NCI-H2107 treated with DMSO at 0.1 percent for 48 hours (cell line): ENCODE results near the gene GPR17.

Source experiments
- DNase-seq: peaks from one replicate; lab custom pipeline; 2025; ENCODE audit not compliant: unreplicated experiment; lab: John Stamatoyannopoulos, UW

GPR17 gene

DNA sequence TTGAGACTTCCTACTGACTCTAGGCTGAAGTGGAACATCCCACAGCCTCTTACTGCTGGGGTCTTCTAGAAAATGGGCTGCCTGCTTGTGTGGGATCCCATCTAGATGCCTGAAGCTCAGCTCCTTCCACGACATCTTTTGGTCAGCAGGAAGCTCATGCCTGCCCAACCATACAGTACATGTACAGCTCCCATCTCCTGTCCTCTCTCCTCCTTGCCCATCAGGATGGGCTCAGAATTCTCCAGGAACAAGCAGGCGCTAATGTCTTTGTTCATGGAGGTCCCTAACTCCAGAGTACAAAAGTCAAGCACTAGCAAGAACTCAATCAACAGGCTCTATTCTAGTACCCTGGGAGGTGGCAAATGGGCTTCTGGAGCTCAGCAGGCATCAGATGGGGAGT is 31.7 kb upstream of the GPR17 start:
- DNase-seq: no peak

DNA sequence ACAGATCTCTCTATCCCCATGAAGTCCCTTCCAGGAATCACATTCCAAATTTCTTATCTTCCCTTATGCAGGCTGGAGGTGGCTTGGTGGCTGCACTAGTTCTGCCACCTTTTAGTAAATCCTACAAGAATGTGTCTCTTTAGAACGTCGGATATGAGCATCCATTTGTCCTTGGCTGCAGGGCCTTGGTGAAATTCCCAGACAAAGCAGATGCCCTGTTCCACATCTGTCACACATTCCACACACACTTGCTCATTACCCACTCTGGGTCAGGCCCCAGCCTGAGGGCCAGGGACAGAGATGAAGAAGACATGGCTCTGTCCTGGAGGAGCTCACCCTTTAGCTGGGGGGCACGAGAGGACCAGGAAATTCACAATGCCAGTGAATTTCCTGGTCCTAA is 31.2 kb upstream of the GPR17 start:
- no peak for DNase-seq

DNA sequence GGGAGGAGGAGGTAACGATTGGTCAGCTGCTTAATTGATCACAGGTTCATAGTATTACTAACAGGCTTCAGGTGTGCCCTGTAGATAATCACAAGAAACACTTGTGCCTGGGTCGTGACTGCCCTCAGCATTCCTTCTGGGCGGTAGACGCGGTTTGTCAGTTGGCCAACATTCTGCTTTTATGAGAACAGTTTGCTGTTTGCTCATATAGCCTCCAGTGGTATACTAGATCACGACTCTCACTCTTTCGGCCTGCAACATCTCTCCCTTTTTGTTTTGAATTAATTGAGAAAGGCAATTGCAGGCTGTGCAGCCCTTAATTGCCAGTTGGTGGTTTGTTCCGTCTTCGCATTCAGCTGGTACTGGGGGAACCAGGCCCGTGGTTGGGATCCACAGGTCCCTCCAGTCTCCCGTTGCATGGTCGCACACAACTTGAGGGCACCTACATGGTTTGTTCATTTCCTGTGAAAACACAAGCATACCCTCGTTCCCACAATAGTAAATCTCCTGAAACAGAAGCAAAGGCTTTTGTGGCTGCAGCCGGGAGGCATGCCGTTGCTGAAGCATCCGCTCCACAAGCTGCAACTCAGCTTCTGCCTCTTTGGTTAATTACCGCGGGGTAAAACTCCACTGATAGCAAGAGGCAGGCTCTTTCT is 30.3 kb upstream of the GPR17 start:
- DNase-seq: no peak

DNA sequence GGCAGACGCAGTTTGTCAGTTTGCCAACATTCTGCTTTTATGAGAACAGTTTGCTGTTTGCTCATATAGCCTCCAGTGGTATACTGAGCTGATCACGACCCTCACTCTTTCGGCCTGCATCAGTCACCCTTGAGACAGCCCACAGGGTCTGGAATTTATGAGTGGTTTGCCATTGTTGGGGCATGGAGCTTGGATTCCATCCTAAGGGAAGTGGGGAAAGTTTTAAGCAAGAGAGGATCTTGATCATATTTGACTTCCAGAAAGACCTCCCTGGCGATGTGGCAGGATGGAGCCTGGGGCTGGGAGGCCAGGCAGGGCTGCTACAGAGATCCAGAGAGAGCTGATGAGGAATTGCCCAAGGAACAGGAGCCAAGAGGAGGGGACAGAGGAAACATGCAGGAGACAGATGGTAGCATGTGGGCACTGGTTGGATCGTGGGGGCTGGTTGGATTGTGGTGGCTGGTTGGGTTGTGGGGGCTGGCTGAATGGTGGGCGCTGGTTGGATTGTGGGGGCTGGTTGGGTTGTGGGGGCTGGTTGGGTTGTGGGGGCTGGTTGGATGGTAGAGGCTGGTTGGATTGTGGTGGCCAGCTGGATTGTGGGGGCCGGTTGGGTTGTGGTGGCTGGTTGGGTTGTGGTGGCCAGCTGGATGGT is 27.3 kb upstream of the GPR17 start:
- DNase-seq: no peak

DNA sequence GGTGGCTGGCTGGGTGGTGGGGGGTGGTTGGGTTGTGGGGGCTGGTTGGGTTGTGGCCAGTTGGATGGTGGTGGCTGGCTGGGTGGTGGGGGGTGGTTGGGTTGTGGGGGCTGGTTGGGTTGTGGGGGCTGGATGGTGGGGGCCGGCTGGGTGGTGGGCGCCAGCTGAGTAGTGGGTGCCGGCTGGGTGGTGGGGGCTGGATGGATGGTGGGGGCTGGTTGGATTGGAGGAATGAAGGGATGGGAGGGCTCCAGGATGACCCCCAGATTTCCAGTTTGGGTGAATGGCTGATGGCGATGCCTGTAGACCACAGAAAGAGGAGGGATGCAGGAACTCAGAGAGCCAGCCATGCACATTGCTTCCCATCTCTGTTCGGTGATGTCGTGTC is 26.8 kb upstream of the GPR17 start:
- no peak for DNase-seq

DNA sequence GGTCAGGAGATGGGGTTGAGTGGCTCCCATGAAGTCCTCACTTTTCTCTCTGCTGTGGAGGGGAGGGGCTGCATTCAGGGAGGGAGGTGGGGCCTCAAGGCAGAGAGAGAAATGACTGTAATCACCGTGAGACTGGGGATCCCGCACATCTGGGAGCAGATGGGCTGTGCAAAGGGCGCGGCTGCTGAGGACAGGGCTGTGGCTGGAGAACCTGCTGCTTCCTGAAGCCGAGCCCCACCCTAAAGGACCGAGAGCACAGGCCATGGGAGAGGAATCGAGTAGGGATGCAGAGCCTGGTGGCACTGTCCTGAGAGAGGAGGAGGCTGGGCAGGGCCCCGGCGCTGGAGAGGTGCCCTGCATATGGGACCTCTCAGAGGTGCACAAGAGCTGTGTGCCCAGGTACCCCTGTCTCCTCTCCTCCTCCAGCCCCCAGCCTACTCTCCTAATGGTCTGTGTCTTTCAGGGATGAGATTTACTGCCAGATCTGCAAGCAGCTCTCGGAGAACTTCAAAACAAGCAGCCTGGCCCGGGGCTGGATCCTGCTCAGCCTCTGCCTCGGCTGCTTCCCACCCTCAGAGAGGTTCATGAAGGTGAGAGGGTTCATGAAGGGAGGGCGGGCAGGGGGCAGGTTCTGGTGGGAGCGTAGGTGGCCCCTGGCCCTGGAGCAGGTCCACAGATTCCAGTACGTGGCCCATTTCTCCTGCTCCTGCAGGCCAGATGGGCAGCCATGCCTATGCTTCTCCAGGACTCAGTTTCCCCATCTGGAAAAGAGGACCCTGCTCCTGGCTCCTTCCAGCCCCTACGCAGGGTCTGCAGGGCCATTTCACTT is 25.9 kb upstream of the GPR17 start:
- no peak for DNase-seq

DNA sequence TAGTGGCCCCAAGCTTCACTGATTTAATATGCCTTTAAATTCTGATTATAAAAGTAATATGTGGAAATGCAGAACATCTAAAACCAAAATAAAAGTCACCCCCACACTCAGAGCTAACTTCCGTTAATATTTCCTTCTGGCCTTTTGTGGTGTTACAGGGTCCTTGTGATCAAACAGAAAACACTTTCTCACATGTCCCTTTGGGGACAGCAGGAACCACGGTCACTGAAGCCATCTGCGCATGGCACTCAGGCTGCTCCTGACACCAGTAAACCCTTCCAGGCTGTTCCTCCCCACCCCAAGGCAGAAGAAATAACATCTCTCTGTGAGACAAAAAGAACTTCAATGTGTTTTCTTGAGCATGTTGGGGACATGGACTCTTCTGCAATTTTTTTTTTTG is 25.1 kb upstream of the GPR17 start:
- no peak for DNase-seq

DNA sequence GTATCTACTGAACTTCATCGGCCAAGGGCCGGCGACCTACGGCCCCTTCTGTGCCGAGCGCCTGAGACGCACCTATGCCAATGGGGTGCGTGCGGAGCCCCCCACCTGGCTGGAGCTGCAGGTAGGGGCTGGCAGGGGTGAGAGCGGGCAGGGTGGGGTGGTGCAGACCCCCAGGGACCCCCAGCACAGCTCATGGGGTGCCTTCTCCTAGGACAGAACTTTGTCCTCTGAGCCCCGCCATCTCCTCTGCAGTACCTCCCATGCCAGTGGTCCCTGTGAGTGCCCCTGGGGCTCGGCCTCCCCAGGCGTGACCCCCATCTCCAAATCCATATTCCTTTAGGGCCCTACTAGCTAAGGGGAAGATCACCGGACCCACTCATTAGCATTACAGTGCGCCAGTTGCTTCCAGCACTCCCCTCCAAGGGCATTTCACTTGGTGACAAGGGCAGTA is 23.9 kb upstream of the GPR17 start:
- no peak for DNase-seq

DNA sequence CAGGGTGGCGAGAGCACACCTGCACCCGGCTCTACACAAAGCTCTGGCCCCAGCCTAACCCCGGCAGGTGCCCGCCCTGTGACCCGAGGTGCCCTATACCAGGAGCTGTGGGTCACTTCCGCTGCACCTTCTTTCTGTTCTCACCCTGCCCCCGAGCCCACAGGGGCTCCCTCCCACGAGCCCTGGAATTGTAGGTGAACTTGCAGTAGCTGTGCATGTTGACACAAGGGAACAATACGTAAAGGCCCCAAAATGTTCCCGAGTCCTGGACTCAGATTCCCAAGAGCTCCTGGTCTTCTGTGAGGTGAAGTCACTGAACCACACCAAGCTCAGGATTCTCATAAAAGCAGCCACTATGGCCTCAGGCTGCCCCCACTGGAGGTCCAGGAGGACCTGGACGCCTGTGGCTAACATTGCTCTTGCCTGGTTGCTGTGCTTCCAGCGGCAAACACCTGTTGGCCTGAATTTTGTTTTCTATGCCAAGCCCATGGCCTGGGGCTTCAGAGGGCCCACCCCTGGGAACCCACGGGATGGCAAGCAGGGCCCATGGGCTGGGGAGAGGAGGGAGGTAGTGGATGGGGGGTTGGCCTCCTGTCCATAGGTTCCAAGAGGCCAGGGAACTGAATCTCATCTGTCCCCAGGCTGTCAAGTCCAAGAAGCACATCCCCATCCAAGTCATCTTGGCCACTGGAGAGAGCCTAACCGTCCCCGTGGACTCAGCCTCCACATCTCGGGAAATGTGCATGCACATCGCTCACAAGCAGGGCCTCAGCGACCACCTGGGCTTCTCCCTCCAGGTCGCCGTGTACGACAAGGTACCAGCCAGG is 23.2 kb upstream of the GPR17 start:
- DNase-seq: no peak

DNA sequence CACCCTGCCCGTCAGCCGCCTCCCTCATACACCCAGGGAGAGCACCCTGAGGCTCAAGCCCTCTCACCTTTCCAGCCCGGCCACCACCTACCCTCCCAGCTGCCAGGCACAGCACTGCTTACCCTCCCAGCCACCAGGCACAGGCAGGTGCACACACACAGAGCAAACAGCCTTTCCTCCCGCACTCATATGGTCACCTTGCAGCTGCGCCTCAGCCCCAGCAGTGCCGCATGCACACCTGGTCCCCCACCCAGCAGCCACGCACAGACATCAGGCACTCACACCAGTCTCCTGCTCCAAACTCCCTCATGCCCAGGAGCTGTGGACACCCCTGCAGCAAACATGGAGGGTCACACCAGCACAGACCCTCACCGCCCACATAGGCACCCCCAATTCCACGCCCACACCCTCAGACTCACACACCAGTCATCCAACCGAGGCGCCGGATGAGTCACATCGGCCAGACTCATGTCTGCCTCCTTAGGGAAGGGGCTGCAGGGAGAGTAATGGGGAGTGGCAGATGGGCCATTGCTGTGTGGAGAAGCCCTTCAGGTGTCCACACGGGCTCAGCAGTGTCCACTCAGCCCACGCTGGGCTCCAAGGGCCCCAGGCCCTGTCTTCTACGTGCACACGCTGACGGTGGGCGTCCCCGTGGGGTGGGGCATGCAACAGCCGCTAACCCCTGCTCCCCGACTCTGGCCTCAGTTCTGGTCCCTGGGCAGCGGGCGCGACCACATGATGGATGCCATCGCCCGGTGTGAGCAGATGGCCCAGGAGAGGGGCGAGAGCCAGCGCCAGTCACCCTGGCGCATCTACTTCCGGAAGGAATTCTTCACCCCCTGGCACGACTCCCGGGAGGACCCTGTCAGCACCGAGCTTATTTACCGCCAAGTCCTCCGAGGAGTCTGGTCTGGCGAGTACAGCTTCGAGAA is 22.3 kb upstream of the GPR17 start:
- DNase-seq: peak; percentile 3

DNA sequence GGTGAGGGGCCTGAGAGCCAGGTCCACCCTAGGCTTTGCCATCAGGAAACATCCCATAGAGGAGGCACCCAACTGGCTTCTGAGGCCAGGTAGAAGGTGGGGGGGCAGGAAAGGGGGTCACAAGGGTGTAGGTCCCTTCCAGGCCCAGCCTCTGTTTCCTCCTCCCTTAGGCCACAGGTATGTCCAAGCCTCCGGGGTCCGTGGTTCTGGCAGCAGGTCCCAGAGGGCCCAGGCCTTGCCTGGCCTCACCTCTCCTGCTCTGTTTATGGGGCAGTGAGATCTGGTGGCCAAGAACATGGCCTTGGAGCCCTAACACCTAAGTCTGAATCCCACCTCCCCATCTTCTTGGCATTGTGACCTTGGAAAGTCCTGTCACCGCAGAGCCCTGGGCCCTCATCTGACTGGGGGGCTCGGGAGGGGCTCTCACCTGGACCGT is 21.6 kb upstream of the GPR17 start:
- no peak for DNase-seq

DNA sequence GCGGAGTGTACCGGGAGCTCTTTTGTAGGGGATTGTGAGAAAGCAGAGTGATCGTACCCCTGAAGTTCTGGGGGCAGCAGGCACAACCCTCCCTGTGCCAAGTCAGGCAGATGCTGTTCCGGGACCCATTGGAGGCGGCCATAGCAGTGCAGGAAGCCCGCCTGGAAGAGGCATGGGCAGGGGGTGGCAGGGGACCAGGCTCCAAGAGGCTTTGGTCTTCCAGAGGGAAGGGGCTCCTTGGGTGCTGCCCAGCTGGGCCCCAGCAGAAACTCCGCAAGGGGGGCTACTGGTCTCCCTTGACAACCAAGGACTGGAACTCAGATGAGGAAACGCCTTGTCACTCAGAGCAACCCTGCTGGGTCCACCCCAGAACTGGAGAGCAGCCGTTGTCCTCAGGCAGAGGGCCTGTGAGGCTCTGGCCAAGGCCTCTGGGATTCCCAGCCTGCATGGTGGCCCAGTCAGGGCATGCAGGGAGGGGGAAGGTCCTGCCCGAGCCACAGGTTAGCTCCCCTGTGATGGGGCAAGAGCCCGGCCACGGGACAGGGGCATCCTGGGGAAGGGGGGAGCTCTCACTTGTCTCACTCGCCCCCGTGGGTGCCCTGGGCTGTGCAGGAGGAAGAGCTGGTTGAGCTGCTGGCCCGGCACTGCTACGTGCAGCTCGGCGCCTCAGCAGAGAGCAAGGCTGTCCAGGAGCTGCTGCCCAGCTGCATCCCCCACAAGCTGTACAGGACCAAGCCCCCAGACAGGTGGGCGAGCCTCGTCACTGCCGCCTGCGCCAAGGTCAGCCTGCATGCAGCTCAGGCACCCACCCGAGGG is 21.0 kb upstream of the GPR17 start:
- no peak for DNase-seq

DNA sequence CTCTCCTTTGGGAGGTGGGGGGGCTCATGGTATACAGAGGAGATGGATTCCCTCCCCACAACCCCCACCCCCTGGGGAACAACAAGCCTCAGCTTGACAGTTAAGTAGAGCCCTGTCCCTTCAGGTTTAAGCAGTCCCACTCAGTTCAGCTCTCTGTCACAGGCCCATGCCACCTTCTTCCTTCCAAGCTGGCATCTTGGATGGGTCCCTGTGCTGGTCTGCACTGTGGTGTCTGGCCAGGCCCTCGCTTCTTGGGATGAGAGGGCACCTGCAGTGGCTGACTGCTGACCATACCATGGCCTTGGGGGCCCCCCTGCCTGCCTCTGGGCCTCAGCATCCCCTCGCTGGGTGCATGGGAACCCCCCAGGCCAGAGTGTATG is 20.4 kb upstream of the GPR17 start:
- DNase-seq: no peak

DNA sequence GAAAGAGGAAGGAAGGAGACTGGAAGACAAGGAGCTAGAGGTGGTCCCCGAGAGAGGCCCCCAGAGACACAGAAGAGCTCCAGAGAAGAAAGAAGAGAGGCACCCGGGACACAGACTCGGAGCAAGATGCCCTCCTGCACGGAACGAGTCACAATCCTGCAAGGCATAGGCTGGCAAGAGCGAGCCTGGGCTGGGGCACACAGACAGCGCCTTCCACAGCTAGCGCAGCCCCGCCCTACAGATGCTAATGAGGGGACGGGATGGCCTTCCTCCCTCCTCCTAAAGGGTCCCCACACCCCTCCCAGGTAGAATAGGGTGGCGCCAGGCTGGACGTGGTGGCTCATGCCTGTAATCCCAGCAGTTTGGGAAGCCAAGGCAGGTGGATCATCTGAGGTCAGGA is 19.8 kb upstream of the GPR17 start:
- DNase-seq: no peak

DNA sequence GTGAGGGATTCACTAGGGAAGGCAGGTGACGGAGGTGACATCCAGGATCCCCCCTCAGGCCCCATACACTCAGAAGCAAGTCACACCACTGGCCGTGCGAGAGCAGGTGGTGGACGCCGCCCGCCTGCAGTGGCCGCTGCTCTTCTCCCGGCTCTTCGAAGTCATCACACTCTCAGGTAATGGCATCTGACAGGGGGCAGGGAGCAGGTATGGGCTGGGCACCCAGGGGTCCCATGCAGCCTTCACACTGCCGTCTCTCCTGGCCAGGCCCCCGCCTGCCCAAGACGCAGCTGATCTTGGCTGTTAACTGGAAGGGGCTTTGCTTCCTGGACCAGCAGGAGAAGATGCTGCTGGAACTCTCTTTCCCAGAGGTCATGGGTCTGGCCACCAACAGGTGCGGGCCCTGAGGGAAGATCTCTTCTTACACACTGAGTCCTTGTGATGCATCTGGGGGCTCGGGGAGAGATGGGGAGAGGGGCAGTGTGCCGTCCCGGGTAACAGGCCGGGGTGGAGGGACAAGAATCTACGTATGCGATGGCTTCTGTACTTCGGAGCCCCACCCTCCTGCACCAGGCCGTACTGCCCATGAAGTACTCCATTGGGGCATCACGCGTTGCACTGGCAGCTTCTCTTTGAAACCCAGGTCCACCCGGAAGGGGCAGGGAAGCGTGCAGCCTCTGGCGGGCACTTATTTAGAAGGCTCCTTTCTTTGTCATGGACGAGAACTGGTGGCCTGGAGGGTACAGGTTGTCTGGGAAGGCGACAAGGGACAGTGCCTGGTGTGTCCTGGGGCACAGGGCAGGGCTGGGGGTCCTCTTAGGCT is 18.8 kb upstream of the GPR17 start:
- DNase-seq: no peak

DNA sequence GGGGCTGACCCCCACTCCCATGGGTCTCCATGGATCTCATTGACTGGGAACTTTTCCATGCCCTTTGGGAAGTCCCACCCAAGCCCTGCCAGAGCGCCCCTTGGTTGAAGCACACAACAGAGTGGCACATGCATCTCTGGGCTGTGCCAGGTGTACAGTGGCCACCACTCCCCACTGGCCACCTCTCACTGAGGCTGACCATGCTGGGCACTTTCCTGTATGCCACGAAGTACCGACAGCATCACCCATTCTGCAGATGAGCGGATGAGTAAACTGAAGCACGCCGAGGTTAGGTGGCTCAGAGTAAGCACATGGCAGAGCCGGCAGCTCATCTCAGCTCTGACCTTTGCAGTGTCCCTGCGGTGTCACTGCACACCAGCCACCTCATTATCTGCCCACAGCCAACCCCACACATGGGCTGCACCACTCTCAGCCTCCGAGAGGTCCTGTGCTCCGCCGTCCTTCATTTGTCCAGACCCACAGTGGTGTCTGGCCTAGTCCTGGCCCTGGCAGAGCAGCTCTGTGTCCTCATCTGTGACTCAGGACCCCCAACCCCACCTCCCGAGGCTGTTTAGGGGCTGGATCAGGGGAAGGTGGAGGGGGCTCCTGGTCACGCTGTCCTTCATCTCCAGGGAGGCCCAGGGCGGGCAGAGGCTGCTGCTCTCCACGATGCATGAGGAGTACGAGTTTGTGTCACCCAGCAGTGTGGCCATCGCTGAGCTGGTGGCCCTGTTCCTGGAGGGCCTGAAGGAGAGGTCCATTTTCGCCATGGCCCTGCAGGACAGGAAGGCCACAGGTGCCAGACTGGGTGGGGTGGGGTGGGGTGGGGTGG is 18.0 kb upstream of the GPR17 start:
- DNase-seq: no peak

DNA sequence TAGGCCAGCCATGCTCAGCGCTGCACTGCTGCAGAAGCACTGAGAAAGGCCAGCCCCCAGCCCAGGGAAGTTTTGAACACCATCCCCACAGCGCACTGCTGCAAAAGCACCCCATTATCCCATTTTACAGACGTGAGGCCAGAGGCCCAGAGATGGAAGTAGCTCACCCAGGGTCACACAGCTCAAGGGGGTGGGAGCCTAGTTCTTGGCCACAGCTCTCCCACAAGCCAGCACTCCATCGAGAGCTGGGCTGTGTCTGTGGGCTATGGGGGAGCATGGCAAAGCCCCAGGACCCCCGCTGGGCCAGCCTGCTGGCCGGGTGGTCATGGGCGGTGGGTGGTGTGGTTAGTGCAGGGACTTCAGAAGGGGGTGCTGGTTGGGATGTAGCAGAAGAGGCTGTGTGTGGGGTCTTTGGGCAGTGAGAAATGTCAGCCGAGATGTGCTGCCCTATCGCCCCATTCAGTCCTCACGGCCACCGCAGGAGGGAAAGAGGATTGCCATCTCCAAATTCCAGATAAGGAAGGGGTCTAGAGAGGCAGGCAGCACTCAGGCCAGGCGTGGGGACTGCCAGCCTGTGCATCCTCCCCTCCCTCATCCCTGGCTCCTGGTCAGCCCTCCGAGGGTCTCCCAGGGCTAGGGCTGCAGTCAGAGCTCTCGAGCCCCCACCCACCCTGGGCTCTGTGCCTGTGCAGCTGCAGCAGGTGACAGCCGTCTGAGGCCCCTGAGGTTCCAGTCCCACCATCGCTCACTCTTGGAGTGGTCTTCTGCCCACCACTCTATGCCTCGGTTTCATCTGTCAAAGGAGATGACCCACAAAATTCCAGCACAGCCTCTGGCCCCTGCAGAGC is 17.0 kb upstream of the GPR17 start:
- DNase-seq: no peak
